Measurements from ENCODE around the gene COL20A1.
"Not testable (repeated sequence)": the region's sequence is repeated elsewhere in the genome, so short reads cannot be mapped to it uniquely, and the experiment has no call there.

The COL20A1 gene

GRCh38 chr20:63292904-63293303, at the start of gene COL20A1:
Gene COL20A1, plus strand, starts transcription at chr20:63293186. Its CDS starts 1,922 bp downstream, at chr20:63295108.
- DNase-seq = no peak

- no peak for DNase-seq
Measured at GRCh38 chr20:63243604-63244247, 49.3 kb upstream of the COL20A1 start.

- no peak for DNase-seq
Measured at GRCh38 chr20:63244468-63244867, 48.5 kb upstream of the COL20A1 start.

- no peak for DNase-seq
Measured at GRCh38 chr20:63246490-63247288, 46.3 kb upstream of the COL20A1 start.

- DNase-seq = no peak
Measured at GRCh38 chr20:63247671-63248228, 45.2 kb upstream of the COL20A1 start.

- DNase-seq = no peak
Measured at GRCh38 chr20:63248835-63249591, 44.0 kb upstream of the COL20A1 start.

- no peak for DNase-seq
Measured at GRCh38 chr20:63249891-63250290, 43.1 kb upstream of the COL20A1 start.

- not testable (repeated sequence) for DNase-seq
Measured at GRCh38 chr20:63251350-63251749, 41.6 kb upstream of the COL20A1 start.

GRCh38 chr20:63252284-63252711, 40.7 kb upstream of the COL20A1 start:
- no peak for DNase-seq

- no peak for DNase-seq
Measured at GRCh38 chr20:63253065-63253437, 39.9 kb upstream of the COL20A1 start.

GRCh38 chr20:63253438-63254231, 39.4 kb upstream of the COL20A1 start:
- DNase-seq = no peak

- no peak for DNase-seq
Measured at GRCh38 chr20:63254232-63254605, 38.8 kb upstream of the COL20A1 start, which contains the start of gene NKAIN4. Gene NKAIN4, minus strand, starts transcription at chr20:63254463. Its CDS starts 13 bp downstream, at chr20:63254450.

- no peak for DNase-seq
Measured at GRCh38 chr20:63254606-63255384, 38.2 kb upstream of the COL20A1 start.

GRCh38 chr20:63255931-63256704, 36.9 kb upstream of the COL20A1 start:
- DNase-seq = no peak

- DNase-seq = no peak
Measured at GRCh38 chr20:63256954-63257353, 36.0 kb upstream of the COL20A1 start.

GRCh38 chr20:63257629-63258028, 35.4 kb upstream of the COL20A1 start:
- DNase-seq = no peak

GRCh38 chr20:63258781-63259180, 34.2 kb upstream of the COL20A1 start:
- DNase-seq = no peak

GRCh38 chr20:63259734-63260460, 33.1 kb upstream of the COL20A1 start:
- no peak for DNase-seq

GRCh38 chr20:63260521-63260920, 32.5 kb upstream of the COL20A1 start:
- DNase-seq = no peak

Data from suppressor macrophage treated with lipopolysaccharide for 4 hours (primary cell).